NCI-H2196 treated with DMSO at 0.1 percent for 48 hours (cell line): ENCODE data around the gene KRTAP5-9.
"Not testable (repeated sequence)": the region's sequence is repeated elsewhere in the genome, so short reads cannot be mapped to it uniquely, and the experiment has no call there.

Experiments
- DNase-seq: peaks from one replicate; lab custom pipeline; 2025; ENCODE audit not compliant: unreplicated experiment; lab: John Stamatoyannopoulos, UW

Gene KRTAP5-9

GRCh38 chr11:71557257-71557656, 9.0 kb downstream of the KRTAP5-9 start:
- no peak for DNase-seq

DNA sequence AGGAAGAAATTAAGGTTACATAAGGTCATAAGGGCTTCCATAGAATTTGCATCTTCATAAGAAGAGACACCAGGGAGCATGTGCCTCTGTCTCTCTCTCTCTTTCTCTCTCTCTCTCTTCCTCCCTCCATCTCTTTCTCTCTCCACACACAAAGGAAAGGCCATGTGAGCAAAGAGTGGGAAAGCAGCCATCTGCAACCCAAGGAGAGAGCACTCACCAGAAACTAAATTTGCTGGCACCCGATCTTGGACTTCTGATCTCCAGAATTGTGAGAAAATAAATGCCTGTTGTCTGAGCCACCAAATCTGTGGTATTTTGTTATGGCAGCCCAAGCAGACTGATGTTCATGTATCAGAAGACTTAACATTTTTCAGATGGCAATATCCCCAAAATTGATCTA, 10.8 kb downstream of the KRTAP5-9 start:
- DNase-seq, result no peak

DNA sequence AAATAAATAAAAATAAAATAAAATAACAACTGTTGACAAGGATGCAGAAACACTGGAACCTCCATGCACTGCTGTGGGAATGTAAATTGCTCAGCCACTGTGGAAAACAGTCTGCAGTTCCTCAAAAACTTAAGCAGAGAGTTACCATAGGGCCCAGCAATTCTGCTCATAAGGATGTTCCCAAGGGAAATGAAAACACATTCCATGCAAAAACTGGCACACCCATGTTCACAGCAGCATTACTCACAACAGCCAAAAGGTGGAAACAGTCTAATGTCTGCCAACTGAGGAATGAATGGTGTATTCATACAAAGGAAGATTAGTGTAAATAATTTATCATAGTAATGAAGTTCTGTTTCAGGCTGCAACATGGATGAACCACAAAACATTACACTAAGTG, 13.9 kb downstream of the KRTAP5-9 start:
- DNase-seq, result no peak

- no peak for DNase-seq
These were observed 15.2 kb downstream of the KRTAP5-9 start for GRCh38 chr11:71563406-71563805.

DNA sequence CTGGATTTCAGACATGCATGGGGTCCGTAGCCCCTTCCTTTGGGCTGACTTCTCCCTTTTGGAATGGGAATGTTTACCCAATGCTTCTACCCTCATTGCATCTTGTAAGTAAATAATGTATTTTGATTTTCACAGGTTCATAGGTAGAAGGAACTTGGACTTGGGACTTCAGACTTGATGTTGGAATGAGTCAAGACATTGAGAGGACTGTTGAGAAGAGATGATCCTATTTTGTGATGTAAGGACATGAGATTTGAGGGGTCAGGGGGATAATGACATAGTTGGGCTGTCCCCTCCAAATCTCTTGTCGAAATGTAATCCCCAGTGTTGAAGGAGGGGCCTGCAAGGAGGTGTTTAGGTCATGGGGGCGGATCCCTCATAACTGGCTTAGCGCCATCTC, 16.2 kb downstream of the KRTAP5-9 start:
- DNase-seq, result no peak

DNA sequence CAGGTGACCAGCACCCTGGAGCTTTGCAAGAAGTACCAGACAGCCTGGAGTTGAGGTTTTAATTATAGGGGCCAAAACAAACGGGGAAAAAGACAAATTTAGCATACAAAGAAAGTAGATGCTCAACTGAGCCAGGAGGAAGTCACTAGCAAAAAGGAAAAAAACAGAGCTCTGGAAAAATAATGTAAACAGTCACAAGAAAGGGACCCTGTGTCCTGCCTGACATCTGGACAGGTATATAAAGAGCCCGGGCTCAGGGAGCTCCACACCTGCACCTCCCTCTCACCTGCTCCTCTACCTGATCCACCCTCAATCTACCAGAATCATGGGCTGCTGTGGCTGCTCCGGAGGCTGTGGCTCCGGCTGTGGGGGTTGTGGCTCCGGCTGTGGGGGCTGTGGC, 17.0 kb downstream of the KRTAP5-9 start, which contains the start of gene KRTAP5-10:
Gene KRTAP5-10, plus strand, starts transcription at position 301 of the 400 bp plus-strand sequence. Its CDS starts 25 bp downstream, at position 326.
- DNase-seq, result no peak

DNA sequence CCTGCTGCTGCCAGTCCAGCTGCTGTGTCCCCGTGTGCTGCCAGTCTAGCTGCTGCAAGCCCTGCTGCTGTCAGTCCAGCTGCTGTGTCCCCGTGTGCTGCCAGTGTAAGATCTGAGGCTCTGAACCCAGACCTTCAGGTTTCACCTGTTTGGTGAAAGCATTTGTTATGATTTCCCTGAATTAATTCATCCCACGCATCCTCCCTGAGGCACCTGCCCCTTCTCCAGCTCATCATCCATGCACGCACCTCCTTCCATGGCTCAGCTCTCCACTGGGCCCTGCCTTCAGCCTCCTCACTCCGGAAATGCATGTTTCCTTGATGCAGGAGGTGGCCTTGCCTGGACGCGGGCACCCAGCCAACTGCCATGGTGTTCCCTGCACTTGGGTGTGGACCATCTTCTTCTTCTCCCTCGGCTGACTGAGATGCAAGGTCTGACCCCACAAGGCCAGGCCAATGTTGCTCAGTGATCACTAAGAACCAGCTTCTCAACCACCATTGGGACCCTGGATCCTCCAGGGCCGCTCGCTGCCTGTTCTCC, 17.9 kb downstream of the KRTAP5-9 start:
- no peak for DNase-seq

DNA sequence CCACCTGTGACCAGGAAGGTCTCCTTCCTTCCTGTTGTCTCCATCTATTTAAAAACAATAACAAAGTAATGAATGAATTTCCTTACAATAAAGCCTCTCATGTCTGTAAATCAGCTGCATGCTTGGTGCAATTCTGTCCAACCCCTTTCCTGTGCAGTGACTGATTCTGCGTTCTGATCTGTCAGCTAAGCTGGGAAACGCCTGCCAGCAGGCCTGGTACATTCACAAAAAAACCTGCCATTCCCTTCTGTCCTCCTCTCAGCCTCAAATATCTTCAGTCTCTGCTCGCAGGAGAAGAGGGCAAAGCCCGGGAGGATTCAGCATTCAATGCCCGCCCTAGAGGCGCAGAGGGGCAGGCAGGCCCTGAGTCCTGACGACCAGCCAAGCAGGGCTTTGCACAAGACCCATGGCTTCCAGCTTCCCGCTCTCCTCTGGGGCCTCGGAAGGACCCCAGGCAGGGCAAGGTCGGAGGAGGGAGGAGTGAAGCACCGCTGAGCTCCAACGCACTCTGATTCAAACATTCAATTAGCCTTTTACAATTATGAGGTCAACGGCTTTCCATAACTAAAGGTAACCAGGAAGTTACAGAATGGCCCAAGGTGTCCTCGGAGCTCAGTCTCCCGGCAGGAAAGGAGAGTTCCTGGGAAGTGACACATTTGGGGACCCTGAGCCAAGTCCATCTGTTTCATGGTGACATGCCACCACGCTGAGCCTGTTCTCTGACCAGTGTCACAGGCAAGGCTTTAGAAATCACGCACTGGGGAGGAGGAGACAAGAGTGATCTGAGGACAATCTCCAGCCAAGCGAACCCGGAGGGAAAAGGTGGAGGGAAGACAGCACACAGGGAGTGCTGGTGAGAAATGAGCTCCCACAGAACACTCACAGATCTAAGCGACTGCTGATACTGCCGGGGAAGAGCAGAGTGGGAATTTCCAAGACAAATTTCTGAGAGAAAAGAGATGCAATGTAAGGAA, 18.7 kb downstream of the KRTAP5-9 start:
- not testable (repeated sequence) for DNase-seq

- not testable (repeated sequence) for DNase-seq
These were observed 19.4 kb downstream of the KRTAP5-9 start for GRCh38 chr11:71567633-71568032.

- DNase-seq, result no peak
These were observed 20.6 kb downstream of the KRTAP5-9 start for GRCh38 chr11:71568704-71569349.

GRCh38 chr11:71571101-71571850, 23.1 kb downstream of the KRTAP5-9 start:
- not testable (repeated sequence) for DNase-seq

DNA sequence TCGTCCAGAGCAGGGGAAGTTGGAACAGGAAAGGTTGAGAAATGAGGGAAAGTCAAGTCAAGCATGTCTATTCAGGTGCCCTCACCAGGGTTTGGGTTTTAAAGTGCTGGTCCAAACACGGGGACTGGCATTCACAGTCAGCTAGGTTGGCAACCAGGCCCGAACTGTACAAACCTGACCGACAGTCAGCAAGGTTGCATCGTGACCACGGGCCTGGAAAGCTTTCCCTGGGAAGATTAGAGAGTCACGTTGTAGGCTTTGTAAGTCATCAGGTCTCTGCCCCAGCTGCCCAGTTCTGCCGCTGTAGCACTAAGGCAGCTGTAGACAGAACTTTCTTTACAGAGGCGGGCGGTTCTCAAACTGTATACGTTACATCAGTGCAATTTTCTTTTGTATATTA, 24.6 kb downstream of the KRTAP5-9 start:
- no peak for DNase-seq

DNA sequence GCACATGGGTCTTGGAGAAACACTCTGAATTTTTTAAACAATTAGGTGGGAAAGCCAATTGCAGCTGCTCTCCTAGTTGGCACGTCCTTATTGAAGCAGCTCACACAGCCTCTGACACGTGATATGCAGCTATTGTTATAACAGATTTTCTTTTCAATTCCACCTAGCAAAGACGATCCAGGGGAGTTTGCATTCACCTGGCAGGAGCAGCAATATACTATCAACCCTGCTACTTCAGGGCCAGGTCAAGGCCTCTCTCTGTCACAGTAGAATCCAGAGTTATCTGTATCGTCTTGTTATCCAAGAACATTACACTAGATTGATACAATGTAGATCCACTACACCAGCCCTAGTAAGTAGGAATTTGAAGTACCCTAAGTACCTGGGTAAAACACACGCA, 26.2 kb downstream of the KRTAP5-9 start:
- no peak for DNase-seq

DNA sequence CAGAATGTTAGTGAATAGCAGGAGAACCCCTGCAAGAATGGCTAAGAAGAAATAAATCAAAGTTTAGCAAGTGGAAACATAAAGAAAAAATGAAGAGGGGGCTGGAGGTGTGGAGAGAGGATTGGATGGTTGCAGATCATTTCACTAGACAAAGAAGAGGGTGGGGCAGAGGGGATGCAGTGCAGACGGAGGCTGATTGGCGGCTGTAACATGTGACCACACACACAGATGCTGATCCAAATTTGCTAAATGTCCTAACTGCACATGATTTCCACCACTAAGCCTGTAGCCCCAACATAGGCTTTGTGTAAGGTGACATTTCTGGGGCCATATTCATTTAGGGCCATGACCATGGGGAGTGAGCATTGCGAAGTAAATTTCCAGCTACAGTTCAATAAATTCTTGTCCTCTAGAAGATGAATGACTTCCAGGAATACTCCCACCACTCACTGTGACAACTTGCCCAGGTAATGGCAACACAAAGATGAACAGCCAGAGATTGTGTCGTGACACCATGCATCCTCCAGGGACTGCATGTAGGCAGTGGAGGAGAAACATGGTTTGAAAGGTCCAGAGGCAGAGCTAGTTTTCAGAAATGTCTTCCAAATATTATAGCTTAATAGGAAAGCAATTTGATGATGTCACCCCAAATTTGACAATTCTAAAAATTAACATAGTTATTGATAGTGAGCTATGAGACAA, 27.7 kb downstream of the KRTAP5-9 start:
- no peak for DNase-seq

DNA sequence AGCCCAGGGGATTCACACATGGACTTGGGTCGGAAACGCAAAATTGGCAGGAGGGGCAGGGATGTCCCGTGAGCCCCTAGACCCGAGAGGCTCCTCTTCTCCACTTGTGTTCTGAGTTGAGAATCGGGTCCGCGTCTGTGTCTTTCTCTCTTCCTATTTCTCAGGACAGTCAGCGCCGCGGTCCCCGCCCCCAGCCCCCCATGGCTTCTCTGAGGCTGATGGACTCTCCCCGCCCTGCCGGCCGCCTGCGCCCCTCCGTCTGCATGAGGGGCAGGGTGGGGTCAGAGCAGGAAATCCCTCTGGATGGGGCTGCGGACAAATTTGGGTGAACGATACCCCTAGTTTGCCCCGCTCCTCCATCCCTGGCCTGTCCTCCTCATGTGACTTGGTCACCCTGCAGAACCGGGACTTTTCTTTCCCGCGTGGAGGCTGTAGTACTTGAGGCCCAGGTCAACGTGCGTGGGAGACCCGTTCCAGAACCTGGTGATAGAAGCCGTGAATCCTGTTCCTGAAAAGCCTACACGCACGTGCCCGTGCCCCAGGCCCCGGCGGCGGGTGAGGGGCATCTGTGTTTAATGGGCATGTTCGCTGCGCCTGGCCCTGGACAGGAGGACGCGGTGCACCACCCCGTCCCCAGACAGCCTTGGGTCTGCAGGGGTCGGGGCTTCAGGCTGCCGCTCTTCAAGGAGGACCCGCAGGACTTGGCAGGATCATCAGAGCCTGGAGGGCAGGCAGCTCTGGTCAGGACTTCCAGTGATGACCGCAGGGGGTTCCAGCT, 28.7 kb downstream of the KRTAP5-9 start:
- not testable (repeated sequence) for DNase-seq

- DNase-seq, result no peak
These were observed 29.3 kb downstream of the KRTAP5-9 start for GRCh38 chr11:71577469-71578004.

GRCh38 chr11:71579513-71579912, 31.3 kb downstream of the KRTAP5-9 start:
- DNase-seq, result not testable (repeated sequence)

DNA sequence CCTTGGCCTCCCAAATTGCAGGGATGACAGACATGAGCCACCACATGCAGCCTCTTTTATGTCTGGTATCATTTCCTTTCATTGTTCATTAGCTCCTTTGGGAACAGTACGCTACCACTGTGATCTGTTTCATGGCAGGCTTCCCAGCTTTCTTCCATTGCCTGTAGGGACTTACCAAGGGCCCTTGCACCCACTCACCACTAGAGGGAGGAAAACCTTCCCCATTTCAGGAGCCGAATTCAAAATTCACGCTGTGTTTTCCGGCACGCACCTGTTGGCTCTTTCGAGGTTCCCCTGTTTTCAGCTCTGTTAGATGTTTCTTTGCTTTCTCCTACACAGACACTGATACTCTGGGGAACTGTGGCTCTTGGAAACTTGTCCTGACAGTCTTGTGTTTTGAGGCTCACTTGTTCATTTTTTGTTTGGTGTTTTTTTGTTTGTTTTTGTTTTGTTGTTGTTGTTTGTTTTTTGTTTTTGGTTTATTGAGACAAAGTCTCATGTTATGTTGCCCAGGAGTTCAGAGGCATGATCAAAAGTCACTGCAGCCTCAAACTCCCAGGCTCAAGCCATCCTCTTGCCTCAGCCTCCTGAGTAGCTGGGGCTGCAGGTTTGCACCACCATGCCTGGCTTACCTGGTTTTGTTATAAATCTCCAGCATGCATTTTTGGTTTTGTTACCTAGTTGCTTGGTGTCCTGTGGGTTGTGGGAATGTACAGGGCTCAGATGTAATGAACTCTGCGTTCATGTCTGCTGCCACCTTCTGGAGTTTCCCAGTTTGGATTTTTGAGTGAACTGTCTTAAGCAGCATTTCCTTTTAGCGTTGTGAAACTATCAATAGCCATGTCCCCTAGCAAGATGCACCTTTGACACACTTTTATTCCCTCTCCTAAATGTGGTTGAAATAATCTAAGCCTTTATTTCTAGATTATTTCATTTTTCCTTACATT, 32.1 kb downstream of the KRTAP5-9 start:
- DNase-seq, result peak; percentile 74
